Measurements from ENCODE around the gene TBX3. TPM values are rescaled to one million over a fixed set of nuclear protein-coding genes. Genes with fewer than 3 reads are reported as not detected.

The TBX3 gene
- total RNA-seq, 2 experiments from 2014 or later = not detected

DNA sequence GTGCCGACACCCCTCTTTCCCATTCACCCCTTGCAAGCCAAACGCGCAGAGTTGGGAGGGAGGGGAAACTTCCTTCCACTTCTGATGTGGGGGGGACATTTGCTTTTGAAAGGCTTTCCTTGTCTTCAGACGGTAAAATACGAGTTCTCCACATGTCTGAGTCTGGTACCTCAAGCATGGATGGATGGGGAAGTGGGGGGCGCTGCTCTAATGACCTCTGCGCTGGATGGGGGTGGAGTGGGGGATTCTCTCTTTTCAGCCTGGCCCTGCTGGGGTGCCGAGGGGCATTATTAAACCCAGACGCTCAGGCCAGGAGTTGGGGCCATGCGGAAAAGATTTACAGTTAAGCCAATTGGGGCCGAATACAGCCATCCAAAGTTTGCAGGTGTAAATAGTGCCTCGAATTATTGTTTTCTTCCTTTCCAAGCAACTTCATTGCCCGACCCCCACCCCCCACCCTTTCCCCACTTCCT, 9.1 kb upstream of the TBX3 start:
- CTCF ChIA-PET = no interaction called here
- Mint-ChIP-seq H3K36me3 (ENCODE audit: low read depth) (no peaks in the 10 kb centered on the region), H3K27ac (no peak overlapping the region), H3K9me3 (no peaks in the 10 kb centered on the region), H3K4me1 (ENCODE audit: low read depth) (peaks cover 6% of the 10 kb centered on the region), H3K27me3 (ENCODE audit: low read depth) (peaks cover 90% of the 10 kb centered on the region), H3K4me3 (no peak overlapping the region)
- DNase-seq = no peak
- intact Hi-C loops (cut with micrococcal nuclease) = no loop called here

DNA sequence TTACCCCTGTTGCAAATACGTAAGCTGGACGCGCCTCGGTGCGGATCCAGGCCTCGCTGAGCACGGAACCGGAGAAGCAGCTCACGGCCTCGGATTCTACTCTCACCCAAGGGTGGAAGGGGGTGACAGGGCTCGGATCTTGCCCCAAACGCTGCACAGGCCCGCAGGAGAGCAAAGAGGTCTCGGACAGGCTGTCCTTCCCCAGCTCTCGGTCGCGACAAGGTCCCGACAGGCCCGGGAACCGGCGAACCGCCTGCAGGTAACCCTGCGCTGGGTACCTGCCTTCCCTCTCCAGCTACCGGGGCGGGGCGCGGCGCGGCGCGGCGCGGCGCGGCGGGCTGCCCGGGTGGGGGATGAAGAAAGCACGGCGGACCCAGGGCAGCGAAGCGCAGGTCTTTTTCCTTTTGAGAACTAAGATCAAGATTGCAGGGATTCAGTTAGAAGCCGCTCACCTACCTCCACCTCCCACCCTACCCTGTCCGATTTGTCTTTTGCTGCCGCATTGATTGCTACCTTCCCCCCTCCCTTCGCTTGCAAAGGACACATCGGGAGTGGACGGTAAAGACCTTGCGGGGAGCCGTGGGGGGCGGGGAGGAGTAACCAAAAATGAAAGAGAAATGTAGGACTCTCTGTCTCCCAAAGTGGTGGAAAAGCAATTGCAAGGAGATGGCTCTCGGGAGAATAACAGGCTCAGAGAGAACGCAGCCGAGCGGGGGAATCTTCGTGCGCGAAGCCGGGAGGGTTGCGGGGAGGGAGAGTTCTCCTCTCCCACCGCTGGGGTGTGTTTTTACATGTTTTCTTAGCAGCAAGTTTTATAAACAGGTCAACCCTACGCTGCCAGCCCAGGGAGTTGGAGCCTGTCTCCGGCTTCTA, 8.4 kb upstream of the TBX3 start:
- H3K4me1 Mint-ChIP-seq (ENCODE audit: low read depth) = peaks cover 6% of the 10 kb centered on the region
- H3K27me3 Mint-ChIP-seq (ENCODE audit: low read depth) = peaks cover 86% of the 10 kb centered on the region
- no peak overlapping the region for H3K27ac Mint-ChIP-seq
- CTCF ChIA-PET = no interaction called here
- H3K9me3 Mint-ChIP-seq = no peaks in the 10 kb centered on the region
- no peak for DNase-seq
- H3K36me3 Mint-ChIP-seq (ENCODE audit: low read depth) = no peaks in the 10 kb centered on the region
- no peak overlapping the region for H3K4me3 Mint-ChIP-seq
- intact Hi-C loops (cut with micrococcal nuclease) = no loop called here

DNA sequence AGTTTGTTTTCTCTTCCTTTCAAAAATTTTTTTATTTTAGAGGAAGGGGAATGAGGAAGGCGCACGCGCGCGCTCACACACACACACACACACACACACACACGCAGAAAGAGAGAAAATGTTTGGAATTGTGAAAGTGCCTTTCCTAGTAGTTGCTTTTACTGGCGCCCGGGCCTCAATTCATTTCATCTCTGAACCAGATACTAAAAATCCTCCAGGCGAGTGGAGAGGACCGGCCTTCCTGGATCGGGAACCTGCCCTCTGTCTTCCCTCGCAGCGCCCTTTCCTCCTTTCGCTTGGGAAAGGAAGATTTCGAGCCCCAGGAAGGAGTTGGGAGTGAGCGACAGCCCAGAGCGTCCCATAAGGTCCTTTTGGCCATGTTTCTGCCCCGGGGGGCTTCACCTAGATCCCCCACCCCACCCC, 7.8 kb upstream of the TBX3 start:
- no peaks in the 10 kb centered on the region for H3K9me3 Mint-ChIP-seq

DNA sequence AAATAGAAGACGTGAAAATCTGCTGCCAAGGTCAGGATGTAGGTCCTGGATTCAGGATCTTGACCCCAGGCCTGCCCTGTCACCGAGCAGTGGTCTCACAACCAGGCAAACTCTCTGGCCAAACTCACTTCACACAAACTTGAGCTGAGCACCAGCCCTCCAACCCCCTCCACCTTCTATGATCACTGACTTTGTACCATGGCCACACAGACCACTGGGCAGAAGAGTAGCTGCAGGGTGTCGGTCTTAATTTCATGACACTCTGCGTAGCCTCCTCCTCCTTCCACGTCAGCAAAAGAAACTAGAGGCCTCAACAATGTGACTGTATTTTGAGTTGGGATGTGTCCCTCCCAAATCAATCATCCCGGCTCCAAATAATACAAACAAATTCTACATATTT, 7.2 kb upstream of the TBX3 start:
- Mint-ChIP-seq H3K27ac (no peak overlapping the region), H3K4me3 (no peak overlapping the region), H3K36me3 (ENCODE audit: low read depth) (peaks cover 3% of the 10 kb centered on the region), H3K4me1 (ENCODE audit: low read depth) (peaks cover 13% of the 10 kb centered on the region), H3K27me3 (ENCODE audit: low read depth) (peaks cover 88% of the 10 kb centered on the region), H3K9me3 (no peaks in the 10 kb centered on the region)
- intact Hi-C loops (cut with micrococcal nuclease) = no loop called here
- CTCF ChIA-PET = no interaction called here
- no peak for DNase-seq

More for the DNA sequence above, 7.8 kb upstream of the TBX3 start:
- no peaks in the 10 kb centered on the region for H3K36me3 Mint-ChIP-seq (ENCODE audit: low read depth)
- H3K4me1 Mint-ChIP-seq (ENCODE audit: low read depth) = peaks cover 7% of the 10 kb centered on the region
- DNase-seq = no peak
- CTCF ChIA-PET = no interaction called here
- H3K27ac Mint-ChIP-seq = no peak overlapping the region
- peaks cover 87% of the 10 kb centered on the region for H3K27me3 Mint-ChIP-seq (ENCODE audit: low read depth)
- intact Hi-C loops (cut with micrococcal nuclease) = no loop called here
- H3K4me3 Mint-ChIP-seq = no peak overlapping the region

DNA sequence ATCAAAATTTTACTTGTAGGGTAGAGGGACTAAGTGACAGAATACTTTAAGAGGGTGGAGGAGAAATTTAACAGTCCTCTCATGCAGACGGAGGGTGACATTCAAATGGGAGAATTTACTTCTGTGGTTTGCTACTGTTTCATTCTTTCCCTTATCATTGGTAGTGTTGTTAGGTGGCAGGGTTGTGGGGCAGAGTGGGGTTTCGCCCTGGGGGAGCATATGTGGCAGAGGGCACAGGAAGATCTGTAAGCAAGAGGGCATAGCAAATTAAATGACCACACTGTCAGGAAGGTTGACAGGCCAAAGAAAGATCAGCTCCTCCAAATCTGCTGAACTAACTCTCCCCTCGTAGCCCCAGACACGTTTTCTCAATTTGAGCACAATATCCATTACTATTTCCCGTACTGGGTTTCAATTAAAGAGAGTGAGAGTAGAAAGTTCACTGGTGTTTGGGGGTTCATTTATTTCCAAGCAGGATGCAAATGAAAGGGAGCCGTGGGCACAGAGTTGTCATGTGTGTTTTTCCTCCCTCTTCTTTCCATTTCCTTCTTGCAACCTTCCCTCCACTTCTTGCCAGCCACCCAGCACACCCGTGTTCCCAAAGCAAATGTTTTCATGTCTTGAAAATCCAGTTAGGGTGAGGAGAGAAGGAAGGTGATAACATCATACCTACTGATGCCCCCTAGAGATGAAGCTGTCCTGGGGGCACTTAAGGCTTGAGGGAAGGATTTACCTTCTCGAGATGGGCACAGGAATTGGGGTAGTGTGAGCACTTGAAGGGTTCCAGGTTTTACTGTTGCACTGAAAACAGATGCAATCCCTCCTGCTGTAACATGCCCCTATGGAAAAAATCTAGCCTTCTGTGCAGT, 6.5 kb upstream of the TBX3 start:
- intact Hi-C loops (cut with micrococcal nuclease) = no loop called here
- CTCF ChIA-PET = no interaction called here
- peaks cover 18% of the 10 kb centered on the region for H3K4me1 Mint-ChIP-seq (ENCODE audit: low read depth)
- DNase-seq = no peak
- no peak overlapping the region for H3K4me3 Mint-ChIP-seq
- H3K36me3 Mint-ChIP-seq (ENCODE audit: low read depth) = peaks cover 3% of the 10 kb centered on the region
- no peaks in the 10 kb centered on the region for H3K9me3 Mint-ChIP-seq
- peaks cover 90% of the 10 kb centered on the region for H3K27me3 Mint-ChIP-seq (ENCODE audit: low read depth)
- no peak overlapping the region for H3K27ac Mint-ChIP-seq

DNA sequence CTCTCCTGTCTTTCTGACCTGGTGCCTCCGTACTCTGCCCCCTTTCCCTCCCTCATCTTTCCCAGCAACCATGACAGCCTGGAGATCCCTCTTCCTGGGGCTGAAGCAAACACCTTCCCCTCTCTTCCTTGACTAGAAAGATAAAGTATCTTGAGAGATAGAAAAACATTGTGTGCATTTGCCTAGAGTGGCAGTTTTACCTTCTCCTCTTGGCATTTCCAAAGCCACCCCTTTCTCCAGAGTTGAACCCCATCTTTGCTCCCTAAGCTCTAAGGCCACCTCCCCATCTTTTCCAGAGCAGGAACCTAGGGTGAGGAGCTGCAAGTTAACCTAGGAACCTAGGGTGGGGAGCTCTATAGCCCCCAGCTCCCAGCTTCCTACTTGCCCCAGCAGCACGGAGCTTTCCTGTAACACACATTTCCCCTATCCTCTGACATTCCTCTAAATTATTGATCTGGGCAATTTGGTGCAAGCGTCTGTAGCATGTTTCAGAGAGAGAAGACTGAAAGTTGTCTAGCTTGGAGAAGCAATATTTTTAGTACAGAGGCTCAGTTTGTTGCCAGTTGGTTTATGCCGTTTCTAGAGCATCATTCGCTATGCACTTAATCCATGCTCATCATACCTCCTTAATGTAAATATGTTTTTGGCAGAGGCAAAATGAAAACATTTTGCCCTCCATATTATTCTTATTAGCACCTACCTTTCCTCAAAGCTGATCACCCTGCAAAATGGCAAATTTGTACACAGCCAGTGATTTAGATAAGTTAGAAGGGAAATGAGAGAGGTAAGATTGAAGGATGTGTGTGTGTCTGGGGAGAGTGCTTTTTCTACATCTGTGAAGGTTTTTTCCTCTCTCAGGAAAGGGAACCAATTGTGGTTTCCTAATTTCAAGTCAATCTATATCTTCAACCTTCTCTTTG, 5.4 kb upstream of the TBX3 start:
- Mint-ChIP-seq H3K4me3 (no peak overlapping the region), H3K36me3 (ENCODE audit: low read depth) (peaks cover 3% of the 10 kb centered on the region), H3K4me1 (ENCODE audit: low read depth) (peaks cover 26% of the 10 kb centered on the region), H3K27me3 (ENCODE audit: low read depth) (peaks cover 88% of the 10 kb centered on the region), H3K27ac (no peak overlapping the region), H3K9me3 (no peaks in the 10 kb centered on the region)
- CTCF ChIA-PET = no interaction called here
- no peak for DNase-seq
- intact Hi-C loops (cut with micrococcal nuclease) = loop anchor here (10.0 kb wide), 1 partner anchor 1215 kb away; the partner anchor contains the start of gene LHX5

DNA sequence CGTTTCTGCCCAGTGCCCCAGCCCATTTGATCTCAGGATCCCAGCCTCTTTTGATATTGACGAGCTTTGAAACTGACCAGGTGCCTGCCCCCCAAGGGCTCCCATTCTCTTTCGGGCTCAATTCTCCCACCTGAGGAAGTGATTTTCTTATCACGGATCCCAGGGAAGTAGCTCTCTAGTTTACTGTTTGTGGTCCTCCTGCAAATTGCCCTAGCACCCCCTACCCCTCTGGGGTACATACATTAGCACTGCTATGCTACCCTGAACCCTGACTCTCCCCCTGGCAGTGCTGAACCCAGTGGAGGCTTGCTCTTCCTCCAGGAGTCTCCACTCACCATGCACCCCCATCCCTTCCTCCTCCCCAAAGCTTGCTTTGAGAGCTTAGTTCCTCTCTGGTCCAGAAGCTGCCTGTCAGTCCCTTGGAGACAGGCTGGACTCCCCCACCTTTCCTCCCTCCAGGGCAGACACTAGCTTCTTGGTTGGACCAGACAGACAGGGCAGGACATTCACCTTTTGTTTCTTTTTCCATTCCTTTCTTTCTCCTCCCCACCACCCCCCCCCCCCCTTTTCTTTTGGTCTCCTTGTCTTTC, 4.4 kb upstream of the TBX3 start:
- no peaks in the 10 kb centered on the region for H3K9me3 Mint-ChIP-seq
- CTCF ChIA-PET = no interaction called here
- H3K27me3 Mint-ChIP-seq (ENCODE audit: low read depth) = peaks cover 88% of the 10 kb centered on the region
- peaks cover 4% of the 10 kb centered on the region for H3K36me3 Mint-ChIP-seq (ENCODE audit: low read depth)
- H3K4me3 Mint-ChIP-seq = no peak overlapping the region
- intact Hi-C loops (cut with micrococcal nuclease) = loop anchor here (10.0 kb wide), 1 partner anchor 1214 kb away; the partner anchor contains the start of gene LHX5
- H3K4me1 Mint-ChIP-seq (ENCODE audit: low read depth) = peaks cover 36% of the 10 kb centered on the region
- no peak overlapping the region for H3K27ac Mint-ChIP-seq
- no peak for DNase-seq

DNA sequence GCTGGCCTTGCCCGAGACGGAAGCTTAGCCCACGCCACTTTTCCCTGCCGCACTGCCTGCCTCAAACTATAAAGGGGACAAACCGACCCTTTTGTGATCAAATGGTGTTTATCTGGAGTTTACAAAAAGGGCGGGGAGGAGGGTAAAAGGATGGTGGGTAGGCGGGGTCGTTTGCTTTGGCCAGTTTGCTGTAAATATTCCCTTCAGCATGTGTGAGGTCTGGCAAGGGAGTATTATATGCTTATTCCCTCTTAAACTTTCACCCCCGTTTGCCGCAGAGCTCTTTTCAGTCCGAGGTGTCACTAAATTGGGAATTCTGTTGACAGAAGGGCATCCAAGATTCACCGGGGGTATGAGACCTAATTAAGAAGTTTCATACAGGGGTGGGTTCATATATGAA, 3.8 kb upstream of the TBX3 start:
- Mint-ChIP-seq H3K27me3 (ENCODE audit: low read depth) (peaks cover 89% of the 10 kb centered on the region), H3K36me3 (ENCODE audit: low read depth) (peaks cover 4% of the 10 kb centered on the region), H3K27ac (no peak overlapping the region), H3K4me1 (ENCODE audit: low read depth) (peaks cover 42% of the 10 kb centered on the region), H3K9me3 (no peaks in the 10 kb centered on the region), H3K4me3 (no peak overlapping the region)
- intact Hi-C loops (cut with micrococcal nuclease) = loop anchor here (10.0 kb wide), 1 partner anchor 1213 kb away; the partner anchor contains the start of gene LHX5
- CTCF ChIA-PET = no interaction called here
- no peak for DNase-seq

DNA sequence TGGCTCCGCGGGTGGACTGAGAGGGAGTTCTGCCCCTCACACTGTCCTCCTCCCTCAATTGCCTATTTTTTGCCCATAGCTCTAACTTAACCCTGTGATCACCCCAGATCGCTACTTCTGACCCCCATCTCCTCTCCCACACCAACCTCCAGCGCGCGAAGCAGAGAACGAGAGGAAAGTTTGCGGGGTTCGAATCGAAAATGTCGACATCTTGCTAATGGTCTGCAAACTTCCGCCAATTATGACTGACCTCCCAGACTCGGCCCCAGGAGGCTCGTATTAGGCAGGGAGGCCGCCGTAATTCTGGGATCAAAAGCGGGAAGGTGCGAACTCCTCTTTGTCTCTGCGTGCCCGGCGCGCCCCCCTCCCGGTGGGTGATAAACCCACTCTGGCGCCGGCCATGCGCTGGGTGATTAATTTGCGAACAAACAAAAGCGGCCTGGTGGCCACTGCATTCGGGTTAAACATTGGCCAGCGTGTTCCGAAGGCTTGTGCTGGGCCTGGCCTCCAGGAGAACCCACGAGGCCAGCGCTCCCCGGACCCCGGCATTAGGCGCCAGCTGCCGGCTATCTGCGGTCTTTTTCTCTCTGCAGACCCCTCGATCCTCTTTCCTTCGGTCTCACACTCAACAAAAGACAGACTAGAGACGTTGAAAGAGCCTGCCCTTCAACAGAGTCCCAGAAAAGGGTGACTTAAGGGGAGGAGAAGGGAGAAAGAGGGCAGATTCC, 3.0 kb upstream of the TBX3 start:
- Mint-ChIP-seq H3K4me3 (no peak overlapping the region), H3K27ac (no peak overlapping the region), H3K9me3 (no peaks in the 10 kb centered on the region), H3K27me3 (ENCODE audit: low read depth) (peaks cover 92% of the 10 kb centered on the region), H3K4me1 (ENCODE audit: low read depth) (peaks cover 45% of the 10 kb centered on the region), H3K36me3 (ENCODE audit: low read depth) (peaks cover 4% of the 10 kb centered on the region)
- no peak for DNase-seq
- CTCF ChIA-PET = no interaction called here
- intact Hi-C loops (cut with micrococcal nuclease) = loop anchor here (10.0 kb wide), 1 partner anchor 1212 kb away; the partner anchor contains the start of gene LHX5

DNA sequence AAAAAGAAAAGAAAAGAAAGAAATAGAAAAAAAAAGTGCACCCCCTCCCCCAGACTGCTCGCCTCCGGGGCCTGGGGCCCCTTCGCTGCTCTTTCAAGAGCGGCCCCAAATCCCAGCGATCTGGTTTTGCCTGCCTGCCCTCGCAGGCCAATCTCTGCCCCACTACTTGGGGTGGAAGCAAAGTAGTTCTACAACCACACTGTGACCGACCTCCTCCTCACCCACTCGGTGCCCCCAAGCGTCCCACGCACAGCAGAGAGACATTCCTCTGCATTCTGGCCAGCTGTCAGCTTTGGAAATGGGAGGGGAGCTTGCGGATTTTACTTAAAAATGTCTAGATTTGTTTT, 2.4 kb upstream of the TBX3 start:
- intact Hi-C loops (cut with micrococcal nuclease) = loop anchor here (10.0 kb wide), 1 partner anchor 1212 kb away; the partner anchor contains the start of gene LHX5
- no peak for DNase-seq
- H3K4me1 Mint-ChIP-seq (ENCODE audit: low read depth) = peaks cover 45% of the 10 kb centered on the region
- CTCF ChIA-PET = no interaction called here
- peaks cover 4% of the 10 kb centered on the region for H3K36me3 Mint-ChIP-seq (ENCODE audit: low read depth)
- H3K4me3 Mint-ChIP-seq = no peak overlapping the region
- no peak overlapping the region for H3K27ac Mint-ChIP-seq
- H3K9me3 Mint-ChIP-seq = no peaks in the 10 kb centered on the region
- peaks cover 92% of the 10 kb centered on the region for H3K27me3 Mint-ChIP-seq (ENCODE audit: low read depth)

DNA sequence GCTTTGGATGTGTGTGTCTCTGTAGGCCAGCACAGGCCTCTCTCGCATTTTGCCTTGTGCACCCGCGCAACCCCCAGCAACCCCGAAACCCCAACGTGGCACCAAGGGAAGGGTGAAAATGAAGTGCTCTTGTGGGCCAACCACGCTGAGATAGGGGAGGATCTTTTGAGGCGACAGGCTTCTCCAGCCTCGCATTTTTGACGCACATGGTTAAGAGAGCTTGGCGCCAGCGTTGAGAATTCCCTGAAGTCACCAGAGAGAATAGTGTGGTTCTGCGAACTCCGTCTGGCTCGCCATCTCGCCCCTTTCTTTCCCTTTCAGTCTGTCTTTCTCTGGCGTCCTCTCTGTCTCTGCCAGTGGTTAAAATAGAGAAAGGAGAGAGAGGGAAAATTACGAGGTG, 1.9 kb upstream of the TBX3 start:
- DNase-seq = no peak
- Mint-ChIP-seq H3K27me3 (ENCODE audit: low read depth) (peaks cover 91% of the 10 kb centered on the region), H3K9me3 (no peaks in the 10 kb centered on the region), H3K4me1 (ENCODE audit: low read depth) (peaks cover 45% of the 10 kb centered on the region), H3K36me3 (ENCODE audit: low read depth) (peaks cover 4% of the 10 kb centered on the region), H3K27ac (no peak overlapping the region), H3K4me3 (no peak overlapping the region)
- intact Hi-C loops (cut with micrococcal nuclease) = loop anchor here (2.0 to 10.0 kb wide), 2 partner anchors 17 to 1211 kb away; partner anchors contain the start of gene LHX5
- CTCF ChIA-PET = no interaction called here

Measured in activated naive CD4-positive, alpha-beta T cell treated with anti-CD3 and anti-CD28 coated beads for 36 hours (primary cell).